Measurements from ENCODE around the gene HTD2. TPM values are rescaled to one million over a fixed set of nuclear protein-coding genes. Genes with fewer than 3 reads are reported as not detected.

Gene HTD2
- total and polyA plus RNA-seq, 9 of the 15 experiments (the other 6 are each of a cell fraction or from before 2014, with no cell fraction given), result 1.8 to 22.8 (median 9.6) TPM

- no peak for TF ChIP-seq ZNF143 (CRISPR knock-in tag; IDR thresholded peaks at IDR 0.05)
- no peak for TF ChIP-seq PTTG1 (tag; IDR thresholded peaks at IDR 0.05; ENCODE audit: low read depth)
- TF ChIP-seq DPF2 (IDR thresholded peaks at IDR 0.05), result peak; percentile 67
- TF ChIP-seq RBFOX2 (IDR thresholded peaks at IDR 0.05; ENCODE audit: low read depth, low read length), result no peak
These were observed 23.0 kb downstream of the HTD2 start (continued) for GRCh38 chr3:58329150-58329921.

DNA sequence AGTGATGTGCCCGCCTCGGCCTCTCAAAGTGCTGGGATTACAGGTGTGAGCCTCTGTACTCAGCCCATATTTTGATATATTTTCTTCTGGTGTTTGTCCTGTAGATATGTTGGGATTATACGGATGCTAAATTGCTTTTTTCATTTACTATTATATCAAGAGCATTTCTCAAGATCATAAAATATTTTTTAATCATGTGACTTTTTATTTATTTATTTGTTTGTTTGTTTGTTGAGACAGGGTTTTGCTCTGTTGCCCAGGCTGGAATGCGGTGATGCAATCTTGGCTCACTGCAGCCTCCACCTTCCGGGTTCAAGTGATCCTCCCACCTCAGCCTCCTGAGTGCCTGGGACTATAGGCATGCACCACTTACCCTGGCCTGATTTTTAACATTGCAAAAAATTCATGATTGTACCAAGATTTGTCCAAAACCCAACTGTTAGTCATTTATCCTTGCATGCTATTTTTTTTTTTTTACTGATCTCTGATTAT, 23.6 kb downstream of the HTD2 start:
- Histone ChIP-seq H3K9me3 (replicated peaks; ENCODE audit: control insufficient read depth, insufficient read depth, low read depth, low read length) (no peaks in the 10 kb centered on the region), H3K27me3 (ENCODE audit: control insufficient read depth in 2 of 2, insufficient read depth in 2 of 2, low read length in 2 of 2) (no peaks in the 10 kb centered on the region), H3K9me1 (ENCODE audit: control insufficient read depth, insufficient read depth, low read length) (no peaks in the 10 kb centered on the region), H3K4me2 (ENCODE audit: insufficient read depth, low read length) (no peak overlapping the region), H3K4me3 (no peak overlapping the region), H2AFZ (ENCODE audit: low read depth, low read length) (peak overlapping the region; percentile 34; the same call in 1 of the 2 replicates), H3K4me1 (replicated peaks in 1 of 2; ENCODE audit: control insufficient read depth in 2 of 2, insufficient read depth in 2 of 2, low read length in 2 of 2) (peaks cover 18 to 20% of the 10 kb centered on the region in 2 experiments; a peak in 4 of 5 replicates), H3K36me3 (ENCODE audit: control insufficient read depth, insufficient read depth, low read length) (no peaks in the 10 kb centered on the region), H3K9ac (ENCODE audit: insufficient read depth in 1 of 2, low read depth in 2 of 2, low read length in 2 of 2) (no peak overlapping the region), H4K20me1 (replicated peaks; ENCODE audit: control insufficient read depth, insufficient read depth, low read length) (no peaks in the 10 kb centered on the region), H3K79me2 (ENCODE audit: control insufficient read depth, insufficient read depth, low read length) (peaks cover 20% of the 10 kb centered on the region), H3K27ac (ENCODE audit: extremely low read depth, low read depth, low read length) (0 out of 3 replicates have a peak overlapping the region, but pooled peaks have one; percentile 37)
- ChIA-PET CTCF (ENCODE audit: low intra/inter-chr PET ratio) (interaction anchor here (0.5 kb wide), 1 partner anchor 18 kb away, joined by 4 read pairs; no protein-coding TSS in a partner anchor), POLR2A (interaction anchor here (1.3 kb wide), 1 partner anchor 20 kb away, joined by 4 read pairs; no protein-coding TSS in a partner anchor)
- FAIRE-seq, result no peak
- BruUV-seq (replicated peaks), result no TSS peak
- TF ChIP-seq, protein P1, sequence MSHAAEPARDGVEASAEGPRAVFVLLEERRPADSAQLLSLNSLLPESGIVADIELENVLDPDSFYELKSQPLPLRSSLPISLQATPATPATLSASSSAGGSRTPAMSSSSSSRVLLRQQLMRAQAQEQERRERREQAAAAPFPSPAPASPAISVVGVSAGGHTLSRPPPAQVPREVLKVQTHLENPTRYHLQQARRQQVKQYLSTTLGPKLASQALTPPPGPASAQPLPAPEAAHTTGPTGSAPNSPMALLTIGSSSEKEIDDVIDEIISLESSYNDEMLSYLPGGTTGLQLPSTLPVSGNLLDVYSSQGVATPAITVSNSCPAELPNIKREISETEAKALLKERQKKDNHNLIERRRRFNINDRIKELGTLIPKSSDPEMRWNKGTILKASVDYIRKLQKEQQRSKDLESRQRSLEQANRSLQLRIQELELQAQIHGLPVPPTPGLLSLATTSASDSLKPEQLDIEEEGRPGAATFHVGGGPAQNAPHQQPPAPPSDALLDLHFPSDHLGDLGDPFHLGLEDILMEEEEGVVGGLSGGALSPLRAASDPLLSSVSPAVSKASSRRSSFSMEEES (CRISPR knock-in tag; IDR thresholded peaks at IDR 0.05), result peak; percentile 72
- TF ChIP-seq CEBPB (tag; IDR thresholded peaks at IDR 0.05), result 0 out of 2 replicates have a peak, but pooled peaks have one; percentile 14
- TF ChIP-seq MTF1 (CRISPR knock-in tag; IDR thresholded peaks at IDR 0.05; ENCODE audit: borderline replicate concordance), result no peak
- peak; percentile 58 for TF ChIP-seq BCOR (IDR thresholded peaks at IDR 0.05)
- TF ChIP-seq, protein P2, sequence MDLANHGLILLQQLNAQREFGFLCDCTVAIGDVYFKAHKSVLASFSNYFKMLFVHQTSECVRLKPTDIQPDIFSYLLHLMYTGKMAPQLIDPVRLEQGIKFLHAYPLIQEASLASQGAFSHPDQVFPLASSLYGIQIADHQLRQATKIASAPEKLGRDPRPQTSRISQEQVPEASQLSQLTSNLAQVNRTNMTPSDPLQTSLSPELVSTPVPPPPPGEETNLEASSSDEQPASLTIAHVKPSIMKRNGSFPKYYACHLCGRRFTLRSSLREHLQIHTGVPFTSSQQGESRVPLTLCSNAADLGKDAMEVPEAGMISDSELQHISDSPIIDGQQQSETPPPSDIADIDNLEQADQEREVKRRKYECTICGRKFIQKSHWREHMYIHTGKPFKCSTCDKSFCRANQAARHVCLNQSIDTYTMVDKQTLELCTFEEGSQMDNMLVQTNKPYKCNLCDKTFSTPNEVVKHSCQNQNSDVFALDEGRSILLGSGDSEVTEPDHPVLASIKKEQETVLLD (IDR thresholded peaks at IDR 0.05), result no peak
- peak; percentile 66; the same call in 1 of the 2 replicates for TF ChIP-seq ATF3 (IDR thresholded peaks at IDR 0.05)
- no peak for TF ChIP-seq ATF3 (CRISPR knock-in tag; conservative IDR thresholded peaks at IDR 0.05)
- TF ChIP-seq TOE1 (IDR thresholded peaks at IDR 0.05; ENCODE audit: borderline replicate concordance), result peak; percentile 60; the same call in 1 of the 2 replicates
- no peak for TF ChIP-seq TOE1 (CRISPR knock-in tag; IDR thresholded peaks at IDR 0.05; ENCODE audit: borderline replicate concordance, low read depth)
- TF ChIP-seq CEBPG (CRISPR knock-in tag; IDR thresholded peaks at IDR 0.05), result no peak
- 0 out of 4 replicates have a peak, but pooled peaks have one; percentile 10 to 19 for TF ChIP-seq CEBPG (tag; conservative IDR thresholded peaks at IDR 0.05 in 1 of 2, IDR thresholded peaks at IDR 0.05 in 1 of 2)
- DNase-seq (ENCODE audit: extremely low read depth in 1 of 4, low spot score in 3 of 4), result no peak
- ATAC-seq, result no peak
- intact Hi-C loops (cut with micrococcal nuclease) (no loop called here), in situ Hi-C loops (cut with MboI) (loop anchor here (5.0 kb wide), 1 partner anchor 82 kb away; no protein-coding TSS in a partner anchor)
- WGBS (ENCODE audit: insufficient coverage, low coverage, missing lambda C conversion rate), result 63% methylated on average over 5 of the region's 5 CpGs

Measured in K562 (cell line).